Activated naive CD4-positive, alpha-beta T cell treated with anti-CD3 and anti-CD28 coated beads for 36 hours (primary cell): ENCODE results near the gene ST6GALNAC1. TPM values are rescaled to one million over a fixed set of nuclear protein-coding genes. Genes with fewer than 3 reads are reported as not detected.
A peak's percentile ranks its signal among the peaks of the same experiment; 100 is the strongest.
"Not testable (repeated sequence)": the region's sequence is repeated elsewhere in the genome, so short reads cannot be mapped to it uniquely, and the experiment has no call there.

ENCODE experiments used
- CTCF ChIA-PET: fragments of 350-600 bp; sonication (Branson Sonifier 250); formaldehyde crosslinking; loops from one replicate; lab custom pipeline; 2021; ENCODE audit warnings: antibody characterized with exemption; lab: Charles Lee
- DNase-seq: peaks from one replicate; pipeline ENCODE4 v3.0.0-alpha.2; 2020
- H3K27ac Mint-ChIP-seq: one replicate; pipeline ENCODE4 v1.8.0; 2021; ENCODE audit warnings: mild to moderate bottlenecking, mixed read lengths
- H3K27me3 Mint-ChIP-seq: one replicate; pipeline ENCODE4 v1.8.0; 2021; ENCODE audit warnings: low read depth, mixed read lengths
- H3K36me3 Mint-ChIP-seq: one replicate; pipeline ENCODE4 v1.8.0; 2021; ENCODE audit warnings: low read depth, mixed read lengths
- H3K4me1 Mint-ChIP-seq: one replicate; pipeline ENCODE4 v1.8.0; 2021; ENCODE audit warnings: low read depth, mixed read lengths
- H3K4me3 Mint-ChIP-seq: one replicate; pipeline ENCODE4 v1.8.0; 2021; ENCODE audit warnings: mild to moderate bottlenecking, moderate library complexity, mixed read lengths
- H3K9me3 Mint-ChIP-seq: one replicate; pipeline ENCODE4 v1.8.0; 2021; ENCODE audit warnings: mixed read lengths
- intact Hi-C: fragments of 100-400 bp; cut with micrococcal nuclease; formaldehyde crosslinking; loops from one replicate; pipeline ENCODE4 v1.15.1; 2023
- total RNA-seq, 2 experiments: library from RNA; stranded (reverse); gene quantifications; one replicate each; pipeline ENCODE4 v1.2.3, GENCODE V29; 2021

Gene ST6GALNAC1
- total RNA-seq, 2 experiments from 2014 or later, result 1.1 to 1.3 TPM

DNA sequence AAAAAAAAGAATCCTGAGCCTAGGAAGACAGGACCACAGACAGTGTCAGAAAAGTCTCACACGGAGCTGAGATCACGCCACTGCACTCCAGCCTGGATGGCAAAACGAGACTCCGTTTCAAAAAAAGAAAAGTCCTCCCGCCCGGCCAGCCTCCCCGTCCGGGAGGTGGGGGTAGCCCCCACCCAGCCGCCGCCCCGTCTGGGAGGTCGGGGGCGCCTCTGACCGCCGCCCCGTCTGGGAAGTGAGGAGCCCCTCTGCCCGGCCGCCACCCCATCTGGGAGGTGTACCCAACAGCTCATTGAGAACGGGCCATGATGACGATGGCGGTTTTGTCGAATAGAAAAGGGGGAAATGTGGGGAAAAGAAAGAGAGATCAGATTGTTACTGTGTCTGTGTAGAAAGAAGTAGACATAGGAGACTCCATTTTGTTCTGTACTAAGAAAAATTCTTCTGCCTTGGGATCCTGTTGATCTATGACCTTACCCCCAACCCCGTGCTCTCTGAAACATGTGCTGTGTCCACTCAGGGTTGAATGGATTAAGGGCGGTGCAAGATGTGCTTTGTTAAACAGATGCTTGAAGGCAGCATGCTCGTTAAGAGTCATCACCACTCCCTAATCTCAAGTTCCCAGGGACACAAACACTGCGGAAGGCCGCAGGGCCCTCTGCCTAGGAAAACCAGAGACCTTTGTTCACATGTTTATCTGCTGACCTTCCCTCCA lies 6.9 kb downstream of the ST6GALNAC1 start:
- H3K4me3 Mint-ChIP-seq, H3K36me3 Mint-ChIP-seq, intact Hi-C loops, DNase-seq, CTCF ChIA-PET, H3K27ac Mint-ChIP-seq, H3K9me3 Mint-ChIP-seq, H3K27me3 Mint-ChIP-seq, H3K4me1 Mint-ChIP-seq: not testable (repeated sequence)

DNA sequence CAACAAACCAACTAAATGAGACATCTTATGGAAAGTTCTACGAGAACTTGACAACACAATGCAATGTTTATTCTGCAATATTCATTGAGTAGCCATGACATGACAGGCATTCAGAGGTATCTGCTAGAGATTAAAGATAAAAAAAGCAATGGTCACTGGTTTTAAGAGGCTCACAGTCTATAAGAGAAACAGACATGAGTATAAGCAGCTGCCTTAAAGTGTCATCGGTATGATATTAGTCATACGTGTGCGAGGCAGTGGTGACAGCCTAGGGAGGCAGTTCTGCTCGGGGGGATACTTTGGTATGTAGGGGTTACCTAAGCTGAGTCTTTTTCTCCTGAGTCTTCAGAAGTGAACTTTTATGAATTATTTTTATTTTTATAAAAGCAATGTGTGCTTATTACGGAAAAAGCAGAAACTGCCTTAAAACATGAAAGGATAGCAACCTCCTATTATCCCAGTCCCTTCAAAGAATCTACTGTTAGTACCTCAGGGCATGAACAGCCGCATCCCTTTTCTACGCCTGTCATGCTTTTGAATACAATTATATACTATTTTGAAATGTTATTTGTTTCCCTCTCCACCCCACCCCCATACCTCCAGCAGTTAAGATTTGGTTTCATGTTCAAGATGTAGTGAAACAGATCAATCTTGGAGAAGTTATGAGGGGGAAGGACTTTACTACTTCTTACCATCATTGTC lies 7.7 kb downstream of the ST6GALNAC1 start:
- CTCF ChIA-PET, result interaction anchor here (1.1 kb wide), 1 partner anchor 113 kb away, joined by 3 read pairs; no protein-coding TSS in a partner anchor
- Mint-ChIP-seq H3K4me3 (no peak overlapping the region), H3K36me3 (no peaks in the 10 kb centered on the region), H3K27me3 (no peaks in the 10 kb centered on the region), H3K27ac (no peak overlapping the region), H3K9me3 (no peaks in the 10 kb centered on the region), H3K4me1 (peaks cover under 1% of the 10 kb centered on the region)
- intact Hi-C loops, result no loop called here
- no peak for DNase-seq

DNA sequence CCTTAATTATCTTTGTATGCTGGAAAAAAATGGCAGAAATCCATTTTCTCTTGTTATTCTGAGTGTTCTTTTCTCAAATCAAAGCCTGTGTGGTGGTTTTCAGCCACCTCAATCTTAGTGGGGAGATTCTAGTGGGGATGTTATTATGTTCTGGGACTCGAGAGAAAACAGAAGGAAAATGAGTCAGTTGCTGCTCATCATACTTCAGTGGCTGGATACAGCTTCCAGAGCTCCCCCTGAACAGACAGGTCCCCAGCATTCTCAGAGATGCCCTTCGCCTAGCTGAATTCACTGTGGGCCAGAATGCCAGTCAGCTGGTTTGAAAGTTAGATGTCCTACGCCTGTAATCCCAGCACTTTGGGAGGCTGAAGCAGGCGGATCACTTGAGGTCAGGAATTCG lies 8.5 kb downstream of the ST6GALNAC1 start:
- Mint-ChIP-seq H3K27me3 (no peaks in the 10 kb centered on the region), H3K9me3 (no peaks in the 10 kb centered on the region), H3K36me3 (no peaks in the 10 kb centered on the region), H3K4me3 (no peak overlapping the region), H3K27ac (no peak overlapping the region), H3K4me1 (no peaks in the 10 kb centered on the region)
- no peak for DNase-seq
- intact Hi-C loops, result no loop called here
- CTCF ChIA-PET, result interaction anchor here (1.1 kb wide), 1 partner anchor 112 kb away, joined by 3 read pairs; no protein-coding TSS in a partner anchor

DNA sequence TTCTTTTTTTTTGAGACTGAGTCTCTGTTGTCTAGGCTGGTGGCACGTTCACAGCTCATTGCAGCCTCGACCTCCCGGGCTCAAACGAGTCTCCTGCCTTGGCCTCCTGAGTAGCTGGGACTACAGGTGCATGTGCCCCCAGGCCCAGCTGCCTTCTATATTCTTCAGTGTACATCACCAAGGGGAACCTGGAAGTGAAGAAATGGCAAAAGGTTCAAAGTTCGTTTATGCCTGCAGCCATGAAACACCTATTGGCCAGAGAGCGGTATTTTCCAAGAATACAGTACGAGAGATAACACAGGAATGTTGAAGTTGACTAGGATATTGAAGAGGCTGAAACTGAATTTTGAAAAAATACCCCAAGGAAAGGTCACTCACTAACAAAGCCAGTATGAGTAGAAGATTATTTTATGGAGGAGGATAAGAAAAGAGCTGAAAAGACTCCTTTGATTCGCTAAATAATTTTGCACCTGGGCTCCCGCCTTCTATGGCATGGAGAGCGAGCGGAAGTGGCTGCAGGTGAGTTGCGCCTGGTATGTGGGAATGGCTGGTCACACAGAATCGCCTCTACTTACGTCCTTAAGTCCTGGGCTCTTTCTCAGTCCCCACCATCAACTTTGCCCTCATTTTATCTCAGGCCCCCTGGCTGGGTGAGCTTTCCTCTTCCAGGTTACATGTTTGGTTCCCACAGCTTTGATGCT lies 9.8 kb downstream of the ST6GALNAC1 start:
- Mint-ChIP-seq H3K27ac (no peak overlapping the region), H3K9me3 (no peaks in the 10 kb centered on the region), H3K4me3 (no peak overlapping the region), H3K36me3 (no peaks in the 10 kb centered on the region), H3K27me3 (no peaks in the 10 kb centered on the region), H3K4me1 (no peaks in the 10 kb centered on the region)
- CTCF ChIA-PET, result interaction anchor here (0.7 kb wide), 1 partner anchor 10 kb away, joined by 3 read pairs; no protein-coding TSS in a partner anchor
- DNase-seq, result no peak
- intact Hi-C loops, result no loop called here

DNA sequence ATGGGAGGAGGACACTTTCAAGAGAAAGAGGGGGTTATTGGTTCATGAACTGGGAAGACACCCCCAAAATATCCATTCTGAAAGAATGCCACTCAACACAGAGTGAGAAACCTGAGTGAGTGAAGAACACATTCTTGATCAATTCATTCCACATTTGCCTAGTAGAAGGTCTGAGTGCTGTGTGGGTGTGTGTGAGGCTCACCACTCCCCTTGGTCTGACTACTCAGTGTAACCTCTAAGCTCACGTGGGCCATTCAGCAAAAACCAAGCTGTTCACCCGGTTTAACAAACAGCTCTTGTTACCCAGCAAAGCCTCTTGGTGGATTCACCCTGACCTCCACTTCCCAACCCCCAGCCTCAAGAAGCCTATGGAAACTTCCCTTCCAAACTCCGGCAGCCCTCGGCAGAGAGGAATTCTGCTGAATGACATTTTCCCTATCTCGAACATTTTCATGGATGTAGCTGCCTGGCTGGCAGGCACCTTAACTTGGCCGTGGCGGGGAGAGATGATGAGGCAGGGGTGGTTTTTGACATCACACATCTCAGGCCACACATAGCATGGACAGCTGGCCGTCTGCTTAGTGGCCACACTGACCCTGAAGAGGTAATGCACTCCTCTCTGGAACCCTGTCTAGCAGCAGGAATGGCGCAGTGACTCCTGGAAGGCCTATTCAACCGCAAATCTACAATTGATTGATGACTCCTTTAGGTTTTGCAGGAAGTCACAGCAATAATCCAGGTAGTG lies 11.6 kb downstream of the ST6GALNAC1 start:
- H3K4me3 Mint-ChIP-seq, result no peak overlapping the region
- H3K27me3 Mint-ChIP-seq, result no peaks in the 10 kb centered on the region
- no peak for DNase-seq
- no peak overlapping the region for H3K27ac Mint-ChIP-seq
- no peaks in the 10 kb centered on the region for H3K36me3 Mint-ChIP-seq
- CTCF ChIA-PET, result interaction anchor here (0.7 to 0.9 kb wide), 2 partner anchors 9 to 109 kb away, joined by 3 to 4 read pairs; no protein-coding TSS in a partner anchor
- no peaks in the 10 kb centered on the region for H3K4me1 Mint-ChIP-seq
- intact Hi-C loops, result no loop called here
- H3K9me3 Mint-ChIP-seq, result no peaks in the 10 kb centered on the region

DNA sequence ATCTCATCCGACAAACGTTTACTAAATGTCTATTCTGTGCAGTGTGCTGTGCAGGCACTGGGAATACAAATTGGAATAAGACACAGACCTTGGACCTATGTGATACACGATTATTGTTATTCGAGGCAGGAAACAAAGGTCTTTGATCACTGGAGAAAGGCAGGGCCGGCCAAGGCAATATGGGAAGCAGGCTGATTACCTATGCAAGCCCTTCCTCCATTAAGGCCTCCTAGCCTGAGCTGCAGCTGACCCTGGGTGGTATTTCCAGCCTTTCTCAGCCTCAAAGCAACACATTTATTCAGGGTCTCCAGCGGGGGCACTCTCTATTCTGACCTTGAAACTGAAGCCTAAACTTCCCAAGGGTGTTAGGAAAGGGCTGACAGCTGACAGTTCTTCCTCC lies 13.4 kb downstream of the ST6GALNAC1 start:
- Mint-ChIP-seq H3K9me3 (no peaks in the 10 kb centered on the region), H3K27ac (no peak overlapping the region), H3K4me1 (no peaks in the 10 kb centered on the region), H3K27me3 (no peaks in the 10 kb centered on the region), H3K4me3 (no peak overlapping the region), H3K36me3 (no peaks in the 10 kb centered on the region)
- intact Hi-C loops, result no loop called here
- no peak for DNase-seq
- CTCF ChIA-PET, result no interaction called here

DNA sequence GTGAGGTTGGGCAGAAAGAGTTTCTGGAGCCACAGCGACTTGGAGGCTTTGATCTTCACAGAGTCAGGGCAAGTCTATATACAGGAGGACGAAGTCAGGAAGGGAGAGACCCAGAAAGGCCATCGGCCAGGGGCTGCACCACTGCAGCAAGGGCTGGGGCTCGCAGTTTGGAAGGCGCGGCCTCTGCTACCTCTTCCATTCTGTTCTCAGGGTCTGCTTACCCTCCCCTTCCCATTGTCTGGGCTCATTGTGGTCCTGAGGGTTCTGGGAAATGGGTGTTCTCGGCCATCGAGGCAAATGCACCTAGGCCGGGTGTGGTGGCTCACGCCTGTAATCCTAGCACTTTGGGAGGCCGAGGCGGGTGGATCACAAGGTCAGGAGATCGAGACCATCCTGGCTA lies 16.0 kb downstream of the ST6GALNAC1 start:
- intact Hi-C loops, result no loop called here
- H3K27ac Mint-ChIP-seq, result no peak overlapping the region
- CTCF ChIA-PET, result interaction anchor here (1.9 kb wide), 1 partner anchor 104 kb away, joined by 6 read pairs; no protein-coding TSS in a partner anchor
- peaks cover 7% of the 10 kb centered on the region for H3K4me1 Mint-ChIP-seq
- no peaks in the 10 kb centered on the region for H3K9me3 Mint-ChIP-seq
- peaks cover 7% of the 10 kb centered on the region for H3K27me3 Mint-ChIP-seq
- no peaks in the 10 kb centered on the region for H3K36me3 Mint-ChIP-seq
- H3K4me3 Mint-ChIP-seq, result no peak overlapping the region
- DNase-seq, result no peak

DNA sequence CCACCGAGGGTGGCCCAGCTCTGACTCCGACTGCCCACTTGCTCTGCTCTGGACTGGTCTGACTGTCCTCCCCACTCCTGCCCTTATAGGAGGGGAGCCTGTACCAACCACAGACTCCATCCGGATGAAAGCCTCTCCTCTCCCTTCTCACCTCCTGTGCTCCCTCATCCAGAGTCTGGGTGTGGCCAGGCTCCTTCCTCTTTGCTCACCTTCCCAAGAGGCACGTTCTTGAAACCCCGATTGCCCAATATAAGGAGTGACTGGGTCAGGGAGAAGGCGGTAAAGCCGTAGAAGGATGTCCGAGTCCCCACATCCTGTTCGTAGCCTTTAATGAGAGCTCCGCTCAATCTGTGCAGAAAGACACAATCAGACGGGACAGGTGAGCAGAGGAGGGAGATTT lies 17.1 kb downstream of the ST6GALNAC1 start:
- no peak for DNase-seq
- CTCF ChIA-PET, result interaction anchor here (0.8 to 5.0 kb wide), 4 partner anchors 12 to 105 kb away, joined by 3 to 73 read pairs (median 4); no protein-coding TSS in a partner anchor
- Mint-ChIP-seq H3K9me3 (no peaks in the 10 kb centered on the region), H3K4me1 (peaks cover 7% of the 10 kb centered on the region), H3K27ac (no peak overlapping the region), H3K27me3 (peaks cover 7% of the 10 kb centered on the region), H3K36me3 (no peaks in the 10 kb centered on the region), H3K4me3 (no peak overlapping the region)
- intact Hi-C loops, result no loop called here

DNA sequence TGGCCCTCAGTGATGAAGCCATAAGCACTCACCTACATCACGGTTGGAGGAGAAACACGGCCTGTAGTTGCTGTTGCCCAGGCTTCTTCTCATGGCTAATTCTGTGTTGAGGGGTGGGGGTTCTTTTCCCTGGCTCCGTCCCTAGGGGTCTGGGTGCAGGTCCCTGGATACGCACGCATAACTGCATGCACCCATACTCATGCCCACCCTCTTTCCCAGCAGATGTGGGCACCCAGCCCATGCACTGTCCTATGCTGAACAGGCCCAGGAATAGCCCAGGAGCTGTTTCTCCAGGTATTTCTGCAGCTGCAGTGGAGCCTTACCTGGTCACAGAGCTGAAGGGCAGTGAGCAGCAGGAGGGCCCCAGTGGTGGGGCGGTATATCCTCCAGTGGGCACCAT lies 18.1 kb downstream of the ST6GALNAC1 start:
- DNase-seq, result no peak
- H3K4me3 Mint-ChIP-seq, result no peak overlapping the region
- H3K9me3 Mint-ChIP-seq, result no peaks in the 10 kb centered on the region
- H3K27ac Mint-ChIP-seq, result no peak overlapping the region
- CTCF ChIA-PET, result interaction anchor here (0.6 to 5.0 kb wide), 5 partner anchors 12 to 104 kb away, joined by 3 to 73 read pairs (median 6); no protein-coding TSS in a partner anchor
- H3K4me1 Mint-ChIP-seq, result peaks cover 7% of the 10 kb centered on the region
- no peaks in the 10 kb centered on the region for H3K36me3 Mint-ChIP-seq
- intact Hi-C loops, result no loop called here
- H3K27me3 Mint-ChIP-seq, result peaks cover 7% of the 10 kb centered on the region

DNA sequence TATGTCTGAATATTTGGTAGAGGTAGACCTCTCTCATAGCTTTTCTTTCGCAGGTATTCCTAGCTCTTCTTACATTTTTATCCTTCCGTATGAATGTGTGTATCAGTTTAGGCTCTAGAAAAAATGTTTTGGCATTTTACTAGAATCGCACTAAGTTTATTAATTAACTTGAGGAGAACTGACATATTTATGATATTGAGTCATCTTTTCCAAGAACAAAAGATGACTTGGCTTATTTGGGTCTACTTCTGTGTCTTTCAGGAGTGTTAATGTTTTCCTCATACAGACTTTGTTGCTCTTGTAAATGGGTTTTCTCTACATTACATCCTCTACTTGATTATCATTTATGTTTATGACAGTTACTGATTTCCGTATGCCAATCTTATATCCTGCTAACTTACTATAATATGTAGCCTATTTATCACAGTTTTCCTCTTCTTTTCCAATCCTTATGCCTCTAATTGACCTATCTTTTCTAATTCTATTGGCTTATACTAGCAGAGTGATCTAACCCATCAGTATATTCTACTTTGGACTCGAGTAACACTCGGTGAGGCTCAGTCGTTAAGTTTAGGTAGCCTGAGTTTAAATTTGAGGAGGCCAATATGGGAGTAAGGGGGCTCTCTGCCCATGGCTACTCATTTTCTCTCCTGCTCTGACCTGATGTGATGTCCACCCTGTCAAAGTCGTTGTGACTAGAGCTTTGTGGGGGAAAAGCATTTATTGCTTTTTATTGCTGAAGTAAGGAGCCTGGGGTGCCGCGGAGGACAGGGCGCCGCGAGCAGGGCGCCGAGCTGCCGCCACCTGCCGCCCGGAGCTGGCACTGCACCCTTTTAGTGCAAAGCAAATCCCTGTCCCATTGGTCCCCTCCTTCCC lies 20.0 kb downstream of the ST6GALNAC1 start:
- no peaks in the 10 kb centered on the region for H3K36me3 Mint-ChIP-seq
- peak; percentile 83 for DNase-seq
- CTCF ChIA-PET, result interaction anchor here (0.6 to 5.0 kb wide), 49 partner anchors 9 to 301 kb away, joined by 3 to 73 read pairs (median 4); partner anchors contain the start of genes ST6GALNAC1 and ST6GALNAC2
- H3K9me3 Mint-ChIP-seq, result no peaks in the 10 kb centered on the region
- no peak overlapping the region for H3K27ac Mint-ChIP-seq
- H3K27me3 Mint-ChIP-seq, result peaks cover 7% of the 10 kb centered on the region
- no peak overlapping the region for H3K4me3 Mint-ChIP-seq
- peaks cover 7% of the 10 kb centered on the region for H3K4me1 Mint-ChIP-seq
- intact Hi-C loops, result loop anchor here (1.0 kb wide), 2 partner anchors 65 to 100 kb away; no protein-coding TSS in a partner anchor

DNA sequence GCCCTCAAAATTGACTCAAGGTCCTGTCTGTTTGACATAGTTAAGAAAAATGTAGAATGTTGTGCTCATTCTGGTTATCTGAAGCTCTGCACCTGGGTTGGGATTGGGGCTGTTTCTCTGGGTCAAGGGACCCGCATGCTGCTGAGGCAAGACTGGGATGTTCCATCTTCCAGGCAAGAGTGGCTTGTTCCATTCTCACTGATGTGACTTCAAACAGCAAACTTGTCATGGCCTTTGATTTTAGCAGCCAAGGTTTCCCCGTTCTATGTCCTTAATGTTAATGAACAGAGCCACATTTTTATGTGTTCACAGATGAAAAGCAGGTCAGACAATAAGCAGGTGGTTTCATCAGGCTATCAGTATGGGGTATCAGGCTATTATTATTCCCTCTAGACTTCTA lies 25.7 kb downstream of the ST6GALNAC1 start:
- intact Hi-C loops, result no loop called here
- H3K9me3 Mint-ChIP-seq, result no peaks in the 10 kb centered on the region
- H3K36me3 Mint-ChIP-seq, result no peaks in the 10 kb centered on the region
- CTCF ChIA-PET, result interaction anchor here (0.9 to 1.1 kb wide), 2 partner anchors 94 to 469 kb away, joined by 3 to 5 read pairs; no protein-coding TSS in a partner anchor
- no peaks in the 10 kb centered on the region for H3K4me1 Mint-ChIP-seq
- no peak overlapping the region for H3K4me3 Mint-ChIP-seq
- no peak for DNase-seq
- no peaks in the 10 kb centered on the region for H3K27me3 Mint-ChIP-seq
- no peak overlapping the region for H3K27ac Mint-ChIP-seq
